Activated B cell treated with CpG ODN at 0.5 μM for 24 hours (primary cell): ENCODE results near the gene MACF1. TPM values are rescaled to one million over a fixed set of nuclear protein-coding genes. Genes with fewer than 3 reads are reported as not detected.

ENCODE experiments used
- ATAC-seq: fragments of 200-7000 bp; cut with Tn5 transposase; one replicate; pipeline ENCODE4 v1.10.0; 2021; ENCODE audit warnings: low read depth, mild to moderate bottlenecking, moderate library complexity
- CTCF ChIA-PET: fragments of 350-600 bp; sonication (Branson Sonifier 250); formaldehyde crosslinking; loops from one replicate; lab custom pipeline; 2021; ENCODE audit warnings: antibody characterized with exemption; lab: Charles Lee
- POLR2A ChIA-PET: fragments of 350-600 bp; sonication (Branson Sonifier 250); formaldehyde crosslinking; loops from one replicate; lab custom pipeline; 2021; ENCODE audit warnings: antibody characterized with exemption; lab: Charles Lee
- DNase-seq: peaks from one replicate; pipeline ENCODE4 v3.0.0; 2022
- H3K27ac Mint-ChIP-seq: one replicate; pipeline ENCODE4 v1.8.0; 2020; ENCODE audit warnings: mixed read lengths
- H3K27me3 Mint-ChIP-seq: one replicate; pipeline ENCODE4 v1.8.0; 2021; ENCODE audit warnings: mixed read lengths
- H3K36me3 Mint-ChIP-seq: one replicate; pipeline ENCODE4 v1.8.0; 2021; ENCODE audit warnings: low read depth, mixed read lengths
- H3K4me1 Mint-ChIP-seq: one replicate; pipeline ENCODE4 v1.8.0; 2021; ENCODE audit warnings: mixed read lengths
- H3K4me3 Mint-ChIP-seq: one replicate; pipeline ENCODE4 v1.8.0; 2020; ENCODE audit warnings: mild to moderate bottlenecking, mixed read lengths
- H3K9me3 Mint-ChIP-seq: one replicate; pipeline ENCODE4 v1.8.0; 2020; ENCODE audit warnings: mixed read lengths
- intact Hi-C: fragments of 100-400 bp; cut with micrococcal nuclease; formaldehyde crosslinking; loops from one replicate; pipeline ENCODE4 v1.15.1; 2024
- total RNA-seq: library from RNA; stranded (reverse); gene quantifications from 2 replicates; pipeline ENCODE4 v1.2.3, GENCODE V29; 2022
- TF ChIP-seq, protein P1 (sequence below): fragments of 200-600 bp; IDR thresholded peaks from one replicate; pipeline ENCODE4 v1.8.0; 2022; ENCODE audit warnings: antibody characterized with exemption, mild to moderate bottlenecking

MACF1 gene
- total RNA-seq, 1 donor from 2014 or later: 286 TPM

DNA sequence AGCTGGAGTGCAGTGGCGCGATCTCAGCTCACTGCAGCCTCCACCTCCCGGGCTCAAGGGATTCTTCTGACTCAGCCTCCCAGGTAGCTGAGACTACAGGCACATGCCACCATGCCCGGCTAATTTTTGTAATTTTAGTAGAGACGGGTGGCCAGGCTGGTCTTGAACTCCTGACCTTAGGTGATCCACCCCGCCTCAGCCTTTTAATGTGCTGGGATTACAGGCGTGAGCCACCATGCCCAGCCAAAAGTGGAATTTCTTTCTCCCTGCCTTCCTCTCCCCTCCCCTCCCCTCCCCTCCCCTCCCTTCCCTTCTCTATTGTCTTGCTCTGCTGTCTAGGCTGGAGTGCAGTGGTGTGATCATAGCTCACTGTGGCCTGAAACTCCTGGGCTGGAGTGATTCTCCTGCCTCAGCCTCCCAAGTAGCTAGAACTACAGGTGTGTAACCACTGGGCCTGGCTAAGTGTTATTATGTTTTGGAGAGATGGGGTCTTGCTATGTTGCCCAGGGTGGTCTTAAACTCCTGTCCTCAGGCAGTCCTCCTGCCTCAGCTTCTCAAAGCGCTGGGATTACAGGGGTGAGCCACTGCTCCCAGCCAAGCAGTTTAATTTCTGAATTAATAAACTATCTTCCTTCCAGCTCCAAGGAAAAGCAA, 10.0 kb upstream of the MACF1 start:
- Mint-ChIP-seq H3K9me3 (no peaks in the 10 kb centered on the region), H3K36me3 (no peaks in the 10 kb centered on the region), H3K4me1 (peaks cover 76% of the 10 kb centered on the region), H3K27me3 (no peaks in the 10 kb centered on the region), H3K27ac (peak overlapping the region; percentile 13), H3K4me3 (no peak overlapping the region)
- intact Hi-C loops: no loop called here
- no peak for ATAC-seq
- ChIA-PET CTCF (interaction anchor here (0.6 to 5.5 kb wide), 8 partner anchors 11 to 95 kb away, joined by 3 to 40 read pairs (median 10); partner anchors contain the start of gene MACF1), POLR2A (interaction anchor here (1.1 to 3.2 kb wide), 2 partner anchors 21 to 64 kb away, joined by 3 to 16 read pairs; no protein-coding TSS in a partner anchor)
- DNase-seq: no peak
- TF ChIP-seq, protein P1, sequence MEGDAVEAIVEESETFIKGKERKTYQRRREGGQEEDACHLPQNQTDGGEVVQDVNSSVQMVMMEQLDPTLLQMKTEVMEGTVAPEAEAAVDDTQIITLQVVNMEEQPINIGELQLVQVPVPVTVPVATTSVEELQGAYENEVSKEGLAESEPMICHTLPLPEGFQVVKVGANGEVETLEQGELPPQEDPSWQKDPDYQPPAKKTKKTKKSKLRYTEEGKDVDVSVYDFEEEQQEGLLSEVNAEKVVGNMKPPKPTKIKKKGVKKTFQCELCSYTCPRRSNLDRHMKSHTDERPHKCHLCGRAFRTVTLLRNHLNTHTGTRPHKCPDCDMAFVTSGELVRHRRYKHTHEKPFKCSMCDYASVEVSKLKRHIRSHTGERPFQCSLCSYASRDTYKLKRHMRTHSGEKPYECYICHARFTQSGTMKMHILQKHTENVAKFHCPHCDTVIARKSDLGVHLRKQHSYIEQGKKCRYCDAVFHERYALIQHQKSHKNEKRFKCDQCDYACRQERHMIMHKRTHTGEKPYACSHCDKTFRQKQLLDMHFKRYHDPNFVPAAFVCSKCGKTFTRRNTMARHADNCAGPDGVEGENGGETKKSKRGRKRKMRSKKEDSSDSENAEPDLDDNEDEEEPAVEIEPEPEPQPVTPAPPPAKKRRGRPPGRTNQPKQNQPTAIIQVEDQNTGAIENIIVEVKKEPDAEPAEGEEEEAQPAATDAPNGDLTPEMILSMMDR: no peak

DNA sequence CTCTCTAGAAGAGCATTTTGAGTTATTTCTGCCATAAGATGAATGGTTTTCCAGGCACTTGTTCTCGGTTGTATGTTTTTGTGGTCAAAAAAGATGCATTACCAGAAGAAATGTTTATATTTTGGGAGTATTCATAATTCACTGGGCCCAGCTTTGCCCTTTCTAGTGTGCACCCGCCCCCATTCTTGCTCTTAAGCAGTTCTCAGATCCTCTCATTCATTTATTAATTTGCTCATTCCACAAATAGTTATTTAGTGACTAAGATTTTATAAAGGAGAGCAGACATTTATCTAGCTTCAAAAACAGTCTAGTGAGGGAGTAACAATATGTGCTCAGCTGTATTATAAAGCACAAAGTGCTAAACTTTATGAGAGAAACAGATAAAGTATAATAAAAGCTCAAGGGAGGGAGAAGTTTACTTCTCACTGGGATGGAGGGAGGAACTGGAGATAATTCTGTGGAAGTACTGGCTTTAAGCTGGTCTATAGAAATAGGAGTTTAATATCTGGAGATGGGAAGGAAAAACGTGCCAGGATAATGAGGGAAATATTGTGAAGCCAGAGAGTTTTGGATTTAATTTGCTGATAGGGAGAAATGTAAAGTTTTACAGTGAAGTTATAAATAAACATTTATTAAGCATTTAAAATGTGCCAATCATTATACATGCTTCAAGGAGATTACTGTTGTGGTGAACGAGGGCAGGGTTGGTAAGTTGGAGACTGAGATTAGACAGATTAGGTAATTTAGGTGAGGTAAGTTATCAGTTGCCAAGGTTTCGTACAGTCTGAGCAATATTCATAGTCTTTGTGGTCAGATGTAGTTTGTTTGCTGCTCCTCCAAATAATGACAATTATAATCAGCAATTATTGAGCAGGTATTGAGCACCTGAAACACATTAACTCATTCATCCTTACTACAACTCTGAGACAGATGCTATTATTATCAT, 9.1 kb upstream of the MACF1 start:
- TF ChIP-seq, protein P1: no peak
- Mint-ChIP-seq H3K4me1 (peaks cover 76% of the 10 kb centered on the region), H3K4me3 (peak overlapping the region; percentile 13), H3K9me3 (no peaks in the 10 kb centered on the region), H3K27me3 (no peaks in the 10 kb centered on the region), H3K36me3 (no peaks in the 10 kb centered on the region), H3K27ac (peak overlapping the region; percentile 13)
- DNase-seq: no peak
- ChIA-PET POLR2A (no interaction called here), CTCF (interaction anchor here (0.7 to 5.5 kb wide), 6 partner anchors 18 to 96 kb away, joined by 3 to 40 read pairs (median 4); no protein-coding TSS in a partner anchor)
- intact Hi-C loops: loop anchor here (1.0 kb wide), 1 partner anchor 10 kb away; no protein-coding TSS in a partner anchor
- no peak for ATAC-seq

DNA sequence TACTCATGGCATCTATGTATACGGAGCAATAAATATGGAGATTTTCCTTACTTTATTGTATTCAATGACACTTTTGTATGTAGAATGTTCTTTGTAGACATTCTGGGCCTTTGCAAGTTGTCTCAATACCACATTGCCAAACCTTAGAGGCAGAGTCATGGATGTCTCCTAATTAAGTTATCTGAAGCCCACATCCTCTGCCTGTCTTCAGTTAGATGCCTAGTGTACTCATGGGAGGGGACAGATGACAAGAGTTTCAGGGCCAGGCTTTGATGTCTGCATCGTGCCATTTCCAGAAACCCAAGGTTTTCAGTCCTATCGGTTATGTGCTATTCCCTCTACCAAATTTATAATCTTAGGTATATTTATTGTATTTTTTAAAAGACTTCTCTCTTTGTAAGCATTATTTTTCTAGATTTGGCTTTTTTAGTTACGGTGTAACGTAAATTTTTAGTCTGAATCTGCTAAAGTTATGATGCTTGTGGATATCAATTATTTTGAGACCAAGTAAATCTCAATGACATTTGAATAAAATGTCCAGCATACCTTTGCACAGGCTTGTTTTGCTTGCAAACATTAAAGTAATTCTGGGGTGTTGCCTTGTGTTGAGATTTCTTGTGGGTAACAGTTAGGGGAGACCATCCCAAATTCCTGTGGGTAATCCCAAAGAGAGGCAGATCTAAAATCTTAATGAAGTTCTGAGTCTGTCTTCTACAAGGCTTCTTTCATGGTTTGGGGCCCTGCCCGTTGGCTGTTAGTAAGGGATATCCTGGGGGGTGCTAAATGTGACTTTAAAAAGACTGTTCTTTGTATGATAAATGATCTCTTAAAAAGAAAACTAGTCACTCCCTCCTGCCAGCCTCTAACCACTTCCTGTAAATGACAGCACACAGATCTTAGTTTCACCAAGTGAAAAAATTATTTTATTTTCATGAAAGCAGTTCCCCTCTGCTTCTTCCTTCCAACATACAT, 8.0 kb upstream of the MACF1 start:
- intact Hi-C loops: loop anchor here (1.0 kb wide), 2 partner anchors 9 to 19 kb away; no protein-coding TSS in a partner anchor
- ATAC-seq (peak; percentile 35), DNase-seq (no peak)
- Mint-ChIP-seq H3K27ac (peak overlapping the region; percentile 91), H3K9me3 (no peaks in the 10 kb centered on the region), H3K36me3 (no peaks in the 10 kb centered on the region), H3K4me3 (peak overlapping the region; percentile 61), H3K4me1 (peaks cover 76% of the 10 kb centered on the region), H3K27me3 (no peaks in the 10 kb centered on the region)
- TF ChIP-seq, protein P1: no peak
- CTCF ChIA-PET: no interaction called here
- POLR2A ChIA-PET: interaction anchor here (0.5 to 1.2 kb wide), 3 partner anchors 19 to 73 kb away, joined by 3 to 7 read pairs (median 4); no protein-coding TSS in a partner anchor

DNA sequence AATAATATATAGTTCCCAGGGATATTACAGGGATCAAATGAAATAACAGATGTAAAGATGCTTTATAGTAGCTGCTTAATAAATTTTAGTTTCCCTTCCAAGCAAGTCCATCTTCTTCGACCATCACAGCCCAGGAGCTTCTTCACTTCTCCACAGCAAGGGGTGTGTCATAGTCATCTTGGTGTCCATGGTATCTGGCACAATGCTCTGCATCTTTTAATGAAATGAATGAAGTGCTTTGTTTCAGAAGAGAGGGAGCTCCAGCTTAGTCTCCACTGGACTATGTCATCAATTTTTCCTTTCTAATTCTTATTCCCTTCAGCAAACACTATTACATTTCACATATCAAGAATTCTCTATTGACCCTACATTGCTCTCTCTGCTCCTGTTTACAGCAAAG, 4.9 kb upstream of the MACF1 start:
- ChIA-PET CTCF (interaction anchor here (1.0 kb wide), 2 partner anchors 9 to 59 kb away, joined by 4 read pairs; no protein-coding TSS in a partner anchor), POLR2A (interaction anchor here (0.8 to 0.9 kb wide), 2 partner anchors 9 to 16 kb away, joined by 3 to 4 read pairs; no protein-coding TSS in a partner anchor)
- no peaks in the 10 kb centered on the region for H3K9me3 Mint-ChIP-seq
- H3K27ac Mint-ChIP-seq: peak overlapping the region; percentile 5
- TF ChIP-seq, protein P1: no peak
- H3K4me1 Mint-ChIP-seq: peaks cover 54% of the 10 kb centered on the region
- H3K36me3 Mint-ChIP-seq: no peaks in the 10 kb centered on the region
- H3K27me3 Mint-ChIP-seq: no peaks in the 10 kb centered on the region
- H3K4me3 Mint-ChIP-seq: no peak overlapping the region
- DNase-seq: no peak
- intact Hi-C loops: no loop called here
- no peak for ATAC-seq
